Mesendoderm (in vitro differentiated cells): ENCODE measurements around the gene KRTCAP2.
A peak's percentile ranks its signal among the peaks of the same experiment; 100 is the strongest.

Experiments
- DNase-seq: peaks from one replicate; pipeline ENCODE4 v3.0.0; 2013
- H2AK5ac ChIP-seq: 2 replicates; pipeline ENCODE4 v1.6.1; 2013; ENCODE audit warnings: low read length, inconsistent platforms
- H2BK120ac ChIP-seq: 2 replicates; pipeline ENCODE4 v1.6.1; 2013; ENCODE audit warnings: low read depth, mild to moderate bottlenecking, low read length, moderate library complexity, mixed read lengths
- H2BK15ac ChIP-seq: replicated peaks from 2 replicates; pipeline ENCODE4 v1.6.1; 2013; ENCODE audit warnings: low read depth, mild to moderate bottlenecking, moderate library complexity
- H2BK5ac ChIP-seq: 2 replicates; pipeline ENCODE4 v1.6.1; 2013; ENCODE audit warnings: low read length, inconsistent platforms
- H3K18ac ChIP-seq: 2 replicates; pipeline ENCODE4 v1.6.1; 2013; ENCODE audit warnings: mild to moderate bottlenecking, low read length, mixed read lengths
- H3K23ac ChIP-seq: one replicate; pipeline ENCODE4 v1.6.1; 2013; ENCODE audit warnings: low read length
- H3K27ac ChIP-seq: 2 replicates; pipeline ENCODE4 v1.5.1; 2013; ENCODE audit warnings: low read depth, mild to moderate bottlenecking, inconsistent platforms, low read length, moderate library complexity
- H3K27me3 ChIP-seq: 2 replicates; pipeline ENCODE4 v1.6.1; 2013; ENCODE audit warnings: low read length, control low read depth, mild to moderate bottlenecking, inconsistent platforms; ENCODE audit not compliant: insufficient read depth, poor library complexity
- H3K36me3 ChIP-seq: 2 replicates; pipeline ENCODE4 v1.6.1; 2013; ENCODE audit warnings: low read length, inconsistent platforms; ENCODE audit not compliant: control insufficient read depth, insufficient read depth
- H3K4ac ChIP-seq: one replicate; pipeline ENCODE4 v1.6.1; 2013; ENCODE audit warnings: low read depth, mild to moderate bottlenecking, low read length, moderate library complexity
- H3K4me1 ChIP-seq: 2 replicates; pipeline ENCODE4 v1.6.1; 2013; ENCODE audit warnings: low read depth, low read length, inconsistent platforms; ENCODE audit not compliant: control insufficient read depth
- H3K4me2 ChIP-seq: 2 replicates; pipeline ENCODE4 v1.6.1; 2013; ENCODE audit warnings: low read length
- H3K4me3 ChIP-seq: 2 replicates; pipeline ENCODE4 v1.5.1; 2013; ENCODE audit warnings: mild to moderate bottlenecking, low read length
- H3K56ac ChIP-seq: one replicate; pipeline ENCODE4 v1.6.1; 2013; ENCODE audit warnings: low read length
- H3K79me1 ChIP-seq: 2 replicates; pipeline ENCODE4 v1.6.1; 2013; ENCODE audit warnings: low read length, inconsistent platforms
- H3K79me2 ChIP-seq: 2 replicates; pipeline ENCODE4 v1.6.1; 2013; ENCODE audit warnings: mild to moderate bottlenecking, low read length; ENCODE audit not compliant: control insufficient read depth, insufficient read depth
- H3K9ac ChIP-seq: 2 replicates; pipeline ENCODE4 v1.6.1; 2013; ENCODE audit warnings: low read length, inconsistent platforms
- H4K5ac ChIP-seq: one replicate; pipeline ENCODE4 v1.6.1; 2013; ENCODE audit warnings: low read length
- H4K8ac ChIP-seq: one replicate; pipeline ENCODE4 v1.6.1; 2013; ENCODE audit warnings: low read depth, mild to moderate bottlenecking, control low read depth, low read length, moderate library complexity
- WGBS: extraction: QIAGEN DNeasy Blood & Tissue Kit; methylation state at CpG from one replicate; pipeline ENCODE4 v1.1.7; 2013; ENCODE audit warnings: low lambda C conversion rate, missing lambda C conversion rate; ENCODE audit not compliant: insufficient coverage; ENCODE audit errors: extremely low coverage; 5-methylcytosine and 5-hydroxymethylcytosine counted together

Gene KRTCAP2

GRCh38 chr1:155207806-155208540 is 34.9 kb upstream of the KRTCAP2 start, which contains the start of gene THBS3:
Gene THBS3 (minus strand): TSS chr1:155207897. CDS start chr1:155207876, 21 bp downstream.
- Histone ChIP-seq H3K9ac (peak within 1 kb of the TSS; percentile 79), H3K27ac (peak within 1 kb of the TSS; percentile 65), H3K27me3 (no peaks in the 10 kb centered on the region), H3K18ac (peak within 1 kb of the TSS; percentile 44), H3K23ac (peak within 1 kb of the TSS; percentile 76), H2BK5ac (peak within 1 kb of the TSS; percentile 65), H4K5ac (no peak within 1 kb of the TSS), H2BK120ac (peak within 1 kb of the TSS; percentile 16), H3K4me1 (peaks cover 7% of the 10 kb centered on the region), H3K79me2 (no peaks in the 10 kb centered on the region), H3K79me1 (no peaks in the 10 kb centered on the region), H3K4ac (peak within 1 kb of the TSS; percentile 61), H3K56ac (peak within 1 kb of the TSS; percentile 84), H2BK15ac (no peak within 1 kb of the TSS), H3K36me3 (no peaks in the 10 kb centered on the region), H2AK5ac (peak within 1 kb of the TSS; percentile 38), H3K4me3 (peak within 1 kb of the TSS; percentile 64), H3K4me2 (peak within 1 kb of the TSS; percentile 91), H4K8ac (no peak within 1 kb of the TSS)
- peak; percentile 76 for DNase-seq
- WGBS = no CpG with 5 or more reads among the region's 17 CpGs

GRCh38 chr1:155206891-155207805 is 34.0 kb upstream of the KRTCAP2 start:
- peaks cover 7% of the 10 kb centered on the region for H3K4me1 ChIP-seq
- H2AK5ac ChIP-seq = peak overlapping the region; percentile 38
- H2BK15ac ChIP-seq = no peak overlapping the region
- no peak overlapping the region for H3K18ac ChIP-seq
- H3K4me3 ChIP-seq = no peak overlapping the region
- H2BK5ac ChIP-seq = no peak overlapping the region
- DNase-seq = peak; percentile 92
- H3K79me1 ChIP-seq = no peaks in the 10 kb centered on the region
- peak overlapping the region; percentile 76 for H3K23ac ChIP-seq
- no peak overlapping the region for H3K4ac ChIP-seq
- peak overlapping the region; percentile 26 for H3K4me2 ChIP-seq
- H3K9ac ChIP-seq = peak overlapping the region; percentile 38
- no peaks in the 10 kb centered on the region for H3K79me2 ChIP-seq
- H3K36me3 ChIP-seq = no peaks in the 10 kb centered on the region
- H3K27me3 ChIP-seq = no peaks in the 10 kb centered on the region
- WGBS = no CpG with 5 or more reads among the region's 13 CpGs
- H4K8ac ChIP-seq = no peak overlapping the region
- H2BK120ac ChIP-seq = no peak overlapping the region
- H3K56ac ChIP-seq = peak overlapping the region; percentile 63
- no peak overlapping the region for H4K5ac ChIP-seq
- H3K27ac ChIP-seq = peak overlapping the region; percentile 2

GRCh38 chr1:155205969-155206593 is 33.0 kb upstream of the KRTCAP2 start:
- Histone ChIP-seq H3K4me2 (no peak overlapping the region), H4K8ac (no peak overlapping the region), H3K79me2 (no peaks in the 10 kb centered on the region), H3K79me1 (no peaks in the 10 kb centered on the region), H3K4me1 (peaks cover 7% of the 10 kb centered on the region), H3K56ac (no peak overlapping the region), H3K4ac (no peak overlapping the region), H3K23ac (no peak overlapping the region), H2BK5ac (no peak overlapping the region), H3K36me3 (no peaks in the 10 kb centered on the region), H3K9ac (no peak overlapping the region), H3K18ac (no peak overlapping the region), H2AK5ac (no peak overlapping the region), H2BK120ac (no peak overlapping the region), H2BK15ac (no peak overlapping the region), H3K27ac (no peak overlapping the region), H3K4me3 (no peak overlapping the region), H4K5ac (no peak overlapping the region), H3K27me3 (no peaks in the 10 kb centered on the region)
- DNase-seq = no peak
- WGBS = no CpG with 5 or more reads among the region's 9 CpGs

- Histone ChIP-seq H4K8ac (no peak overlapping the region), H3K4me3 (no peak overlapping the region), H3K4ac (no peak overlapping the region), H3K79me2 (no peaks in the 10 kb centered on the region), H3K23ac (no peak overlapping the region), H2BK15ac (no peak overlapping the region), H3K18ac (no peak overlapping the region), H2AK5ac (no peak overlapping the region), H4K5ac (no peak overlapping the region), H3K4me2 (no peak overlapping the region), H2BK5ac (no peak overlapping the region), H3K4me1 (peaks cover 7% of the 10 kb centered on the region), H3K56ac (no peak overlapping the region), H3K79me1 (no peaks in the 10 kb centered on the region), H3K27ac (no peak overlapping the region), H3K27me3 (no peaks in the 10 kb centered on the region), H3K9ac (no peak overlapping the region), H2BK120ac (no peak overlapping the region), H3K36me3 (no peaks in the 10 kb centered on the region)
- no CpG with 5 or more reads among the region's 14 CpGs for WGBS
- DNase-seq = no peak
Observed at GRCh38 chr1:155205035-155205434, 31.9 kb upstream of the KRTCAP2 start.

- H3K4me2 ChIP-seq = no peak overlapping the region
Observed at GRCh38 chr1:155202731-155203515, 29.8 kb upstream of the KRTCAP2 start.

More at GRCh38 chr1:155202731-155203515, 29.8 kb upstream of the KRTCAP2 start:
- no peak overlapping the region for H2BK15ac ChIP-seq
- no peak overlapping the region for H3K4me3 ChIP-seq
- H3K79me2 ChIP-seq = no peaks in the 10 kb centered on the region
- no peak overlapping the region for H4K5ac ChIP-seq
- no peak overlapping the region for H3K27ac ChIP-seq
- no peak for DNase-seq
- H3K79me1 ChIP-seq = no peaks in the 10 kb centered on the region
- no CpG with 5 or more reads among the region's 19 CpGs for WGBS
- no peak overlapping the region for H3K18ac ChIP-seq
- no peak overlapping the region for H2BK5ac ChIP-seq
- H3K56ac ChIP-seq = no peak overlapping the region
- no peaks in the 10 kb centered on the region for H3K36me3 ChIP-seq
- H3K4me1 ChIP-seq = peaks cover 5% of the 10 kb centered on the region
- H2BK120ac ChIP-seq = no peak overlapping the region
- no peaks in the 10 kb centered on the region for H3K27me3 ChIP-seq
- H2AK5ac ChIP-seq = no peak overlapping the region
- H3K4ac ChIP-seq = no peak overlapping the region
- H4K8ac ChIP-seq = no peak overlapping the region
- H3K9ac ChIP-seq = no peak overlapping the region
- no peak overlapping the region for H3K23ac ChIP-seq
